GM19452 (cell line): ENCODE measurements around the gene C2.
"Not testable (repeated sequence)": the region's sequence is repeated elsewhere in the genome, so short reads cannot be mapped to it uniquely, and the experiment has no call there.

Experiments used
- ATAC-seq: cut with Tn5 transposase; IDR thresholded peaks from one replicate; pipeline ENCODE4 v1.9.1; 2021; ENCODE audit not compliant: unreplicated experiment

C2 gene

DNA sequence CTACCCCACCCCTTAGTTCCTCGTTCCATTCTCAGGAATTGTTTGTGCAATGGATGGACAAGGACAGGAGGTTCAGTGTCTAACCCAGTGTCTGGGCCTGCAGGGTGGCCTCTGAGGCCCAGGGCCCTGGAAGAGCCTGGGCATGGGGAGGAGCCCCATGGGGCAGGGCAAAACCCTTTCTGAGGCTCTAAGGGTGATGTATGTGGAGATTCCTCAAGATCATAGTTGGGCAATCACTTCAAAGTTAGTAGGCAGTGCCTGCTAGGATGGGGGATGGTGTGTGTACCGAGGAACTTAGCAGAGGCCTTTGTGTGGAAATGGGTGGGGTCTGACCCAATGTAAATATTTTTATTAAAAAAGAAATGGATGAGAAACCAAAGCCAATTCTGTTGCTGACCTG lies 6.7 kb upstream of the C2 start:
- ATAC-seq, result no peak

DNA sequence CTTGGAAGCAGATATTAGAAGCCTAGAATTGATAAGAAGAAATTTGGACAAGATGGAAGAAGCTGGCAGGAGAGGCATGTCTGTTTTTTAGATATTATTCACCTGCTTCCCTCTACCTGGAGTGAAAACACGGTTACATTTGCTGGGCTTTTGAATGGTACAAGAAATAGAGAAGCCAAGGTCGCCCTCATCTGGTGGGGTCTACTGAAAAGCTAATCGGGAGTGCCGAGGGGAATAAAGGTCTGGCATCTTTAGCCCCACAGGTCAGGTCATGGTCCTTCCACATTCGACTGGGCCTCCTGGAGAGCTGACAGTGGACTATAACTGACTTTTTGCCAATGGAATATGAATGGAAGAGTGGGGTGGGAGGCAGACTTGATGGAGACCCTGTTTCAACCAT lies 4.6 kb upstream of the C2 start:
- ATAC-seq, result no peak

DNA sequence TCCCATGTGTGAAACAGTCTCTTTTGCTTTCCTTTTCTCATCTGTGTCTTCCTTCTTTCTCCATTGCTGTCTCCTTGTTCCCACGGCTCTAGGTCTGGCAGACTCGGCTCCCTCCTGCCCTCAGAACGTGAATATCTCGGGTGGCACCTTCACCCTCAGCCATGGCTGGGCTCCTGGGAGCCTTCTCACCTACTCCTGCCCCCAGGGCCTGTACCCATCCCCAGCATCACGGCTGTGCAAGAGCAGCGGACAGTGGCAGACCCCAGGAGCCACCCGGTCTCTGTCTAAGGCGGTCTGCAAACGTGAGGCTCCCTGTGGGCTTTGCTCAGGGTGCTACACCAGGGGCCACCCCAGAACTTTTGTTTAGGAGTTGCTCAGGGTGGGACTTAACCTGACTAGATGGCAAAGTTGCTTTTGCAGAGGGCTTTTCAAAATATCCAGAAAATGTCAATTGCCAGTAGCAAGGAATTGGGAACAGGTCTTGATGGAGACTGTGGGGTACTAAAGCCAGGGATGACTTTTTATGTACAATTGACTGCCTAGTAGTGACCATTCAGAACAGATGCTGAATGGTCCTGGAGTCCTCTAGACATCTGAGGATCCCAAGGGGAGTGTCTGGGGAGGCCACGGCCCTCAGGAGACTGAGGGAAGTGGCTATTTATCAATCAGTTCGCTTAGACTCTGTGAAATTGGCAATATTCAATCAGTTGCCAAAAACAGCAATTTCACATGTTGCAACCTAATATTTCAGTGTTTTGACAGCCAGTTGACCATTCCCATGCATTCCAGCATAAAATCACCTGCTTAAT lies 550 bp downstream of the C2 start:
- no peak for ATAC-seq

DNA sequence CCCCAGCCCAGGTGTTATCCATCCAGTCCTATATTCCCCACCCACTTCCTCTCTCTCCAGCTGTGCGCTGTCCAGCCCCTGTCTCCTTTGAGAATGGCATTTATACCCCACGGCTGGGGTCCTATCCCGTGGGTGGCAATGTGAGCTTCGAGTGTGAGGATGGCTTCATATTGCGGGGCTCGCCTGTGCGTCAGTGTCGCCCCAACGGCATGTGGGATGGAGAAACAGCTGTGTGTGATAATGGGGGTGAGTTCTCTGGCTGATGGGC lies 1.1 kb downstream of the C2 start:
- ATAC-seq, result no peak

DNA sequence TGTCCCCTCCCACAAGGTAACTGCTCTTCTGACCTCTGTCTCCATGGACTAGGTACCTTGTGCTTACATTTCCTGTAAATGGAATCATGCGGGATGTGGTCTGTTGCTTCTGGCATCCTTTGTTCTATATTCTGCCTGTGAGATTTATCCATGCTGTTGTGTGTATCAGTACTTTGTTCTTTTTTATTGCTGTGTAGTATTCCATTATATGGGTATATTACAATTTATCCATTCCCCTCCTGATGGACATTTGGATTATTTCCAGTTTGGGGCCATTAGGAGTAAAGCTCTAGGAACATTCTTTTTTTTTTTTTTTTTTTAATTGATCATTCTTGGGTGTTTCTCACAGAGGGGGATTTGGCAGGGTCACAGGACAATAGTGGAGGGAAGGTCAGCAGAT lies 3.4 kb downstream of the C2 start:
- ATAC-seq, result no peak

DNA sequence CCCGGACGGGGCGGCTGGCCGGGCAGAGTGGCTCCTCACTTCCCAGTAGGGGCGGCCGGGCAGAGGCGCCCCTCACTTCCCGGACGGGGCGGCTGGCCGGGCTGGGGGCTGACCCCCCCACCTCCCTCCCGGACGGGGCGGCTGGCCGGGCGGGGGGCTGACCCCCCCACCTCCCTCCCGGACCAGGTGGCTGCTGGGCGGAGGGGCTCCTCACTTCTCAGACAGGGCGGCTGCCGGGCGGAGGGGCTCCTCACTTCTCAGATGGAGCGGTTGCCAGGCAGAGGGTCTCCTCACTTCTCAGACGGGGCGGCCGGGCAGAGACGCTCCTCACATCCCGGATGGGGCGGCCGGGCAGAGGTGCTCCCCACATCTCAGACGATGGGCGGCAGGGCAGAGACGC lies 4.6 kb downstream of the C2 start:
- not testable (repeated sequence) for ATAC-seq

DNA sequence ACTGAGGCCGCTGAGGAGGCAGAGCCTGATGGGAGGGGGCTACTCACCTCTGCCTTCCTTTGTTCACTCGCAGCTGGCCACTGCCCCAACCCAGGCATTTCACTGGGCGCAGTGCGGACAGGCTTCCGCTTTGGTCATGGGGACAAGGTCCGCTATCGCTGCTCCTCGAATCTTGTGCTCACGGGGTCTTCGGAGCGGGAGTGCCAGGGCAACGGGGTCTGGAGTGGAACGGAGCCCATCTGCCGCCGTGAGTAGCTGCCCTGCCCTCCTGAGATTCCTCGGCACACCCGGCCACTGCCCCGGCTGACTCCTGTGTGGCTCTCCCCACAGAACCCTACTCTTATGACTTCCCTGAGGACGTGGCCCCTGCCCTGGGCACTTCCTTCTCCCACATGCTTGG lies 6.0 kb downstream of the C2 start:
- no peak for ATAC-seq

DNA sequence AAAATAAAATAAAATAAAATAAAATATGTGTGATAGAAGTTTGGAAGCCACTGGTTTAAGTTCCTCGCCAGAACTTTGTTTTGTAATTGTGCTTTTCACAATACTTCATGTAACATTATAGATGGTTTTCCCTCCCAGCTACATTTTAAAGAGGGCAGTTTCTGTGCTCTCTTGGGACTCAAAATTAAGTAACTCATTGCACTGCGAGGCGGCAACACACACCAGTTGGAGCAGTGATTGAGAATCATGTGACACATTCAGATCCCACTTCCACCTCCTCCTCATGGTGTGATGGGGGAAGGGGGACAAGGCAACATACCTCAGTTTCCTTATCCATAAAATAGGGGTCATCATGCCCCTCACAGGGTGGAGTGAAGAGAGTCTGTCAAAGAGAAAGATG lies 7.5 kb downstream of the C2 start:
- no peak for ATAC-seq

DNA sequence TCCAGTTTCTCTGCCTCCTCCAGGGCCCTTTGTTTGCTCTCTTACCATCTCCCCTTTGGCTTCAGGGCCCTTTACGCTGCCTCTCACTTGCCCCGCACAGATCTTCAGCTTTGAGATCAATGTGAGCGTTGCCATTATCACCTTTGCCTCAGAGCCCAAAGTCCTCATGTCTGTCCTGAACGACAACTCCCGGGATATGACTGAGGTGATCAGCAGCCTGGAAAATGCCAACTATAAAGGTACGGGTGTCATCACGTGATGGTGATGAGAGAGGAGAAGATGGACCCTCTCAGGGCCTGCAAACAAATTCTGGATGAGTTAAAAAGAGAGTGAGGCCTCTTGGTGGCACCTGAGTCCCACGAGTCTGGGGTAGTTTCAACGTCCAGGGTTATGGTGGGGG lies 8.3 kb downstream of the C2 start:
- no peak for ATAC-seq

DNA sequence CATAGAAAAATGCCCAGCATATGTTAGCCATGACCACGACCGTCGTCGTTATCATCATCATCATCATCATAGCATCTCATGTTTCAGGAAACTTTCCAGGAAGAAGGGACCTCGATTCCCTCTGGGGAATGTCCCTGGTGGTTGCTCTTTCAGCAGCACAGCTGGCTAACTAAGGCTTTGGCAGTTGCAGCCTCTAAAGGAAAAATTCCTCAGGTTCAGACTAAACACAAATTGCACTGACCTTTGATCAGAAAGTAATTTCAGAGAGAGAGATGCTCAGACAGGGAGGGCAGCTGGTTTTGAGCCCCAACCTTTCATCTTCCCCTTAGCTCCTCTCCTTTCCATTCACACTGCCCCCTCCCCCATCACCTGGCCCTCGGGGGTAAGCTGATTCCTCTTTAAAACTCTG lies 12.7 kb downstream of the C2 start:
- no peak for ATAC-seq

DNA sequence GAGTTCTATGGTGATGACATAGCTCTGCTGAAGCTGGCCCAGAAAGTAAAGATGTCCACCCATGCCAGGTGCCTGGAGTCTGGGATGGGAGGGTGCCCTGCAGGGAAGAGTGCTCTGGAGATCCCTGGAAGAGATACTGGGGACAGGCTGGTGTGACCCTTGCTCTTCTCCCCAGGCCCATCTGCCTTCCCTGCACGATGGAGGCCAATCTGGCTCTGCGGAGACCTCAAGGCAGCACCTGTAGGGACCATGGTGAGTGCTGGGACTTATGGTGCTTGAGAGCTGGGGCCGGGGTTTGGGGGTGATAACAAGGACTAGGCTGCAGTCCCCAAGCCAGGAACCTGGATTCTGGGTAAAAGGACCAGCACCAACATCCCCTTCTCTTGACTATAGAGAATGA lies 16.2 kb downstream of the C2 start:
- ATAC-seq, result no peak

DNA sequence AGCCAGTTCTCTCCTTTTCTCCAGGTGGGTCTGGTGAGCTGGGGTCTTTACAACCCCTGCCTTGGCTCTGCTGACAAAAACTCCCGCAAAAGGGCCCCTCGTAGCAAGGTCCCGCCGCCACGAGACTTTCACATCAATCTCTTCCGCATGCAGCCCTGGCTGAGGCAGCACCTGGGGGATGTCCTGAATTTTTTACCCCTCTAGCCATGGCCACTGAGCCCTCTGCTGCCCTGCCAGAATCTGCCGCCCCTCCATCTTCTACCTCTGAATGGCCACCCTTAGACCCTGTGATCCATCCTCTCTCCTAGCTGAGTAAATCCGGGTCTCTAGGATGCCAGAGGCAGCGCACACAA lies 17.6 kb downstream of the C2 start:
- ATAC-seq, result no peak

DNA sequence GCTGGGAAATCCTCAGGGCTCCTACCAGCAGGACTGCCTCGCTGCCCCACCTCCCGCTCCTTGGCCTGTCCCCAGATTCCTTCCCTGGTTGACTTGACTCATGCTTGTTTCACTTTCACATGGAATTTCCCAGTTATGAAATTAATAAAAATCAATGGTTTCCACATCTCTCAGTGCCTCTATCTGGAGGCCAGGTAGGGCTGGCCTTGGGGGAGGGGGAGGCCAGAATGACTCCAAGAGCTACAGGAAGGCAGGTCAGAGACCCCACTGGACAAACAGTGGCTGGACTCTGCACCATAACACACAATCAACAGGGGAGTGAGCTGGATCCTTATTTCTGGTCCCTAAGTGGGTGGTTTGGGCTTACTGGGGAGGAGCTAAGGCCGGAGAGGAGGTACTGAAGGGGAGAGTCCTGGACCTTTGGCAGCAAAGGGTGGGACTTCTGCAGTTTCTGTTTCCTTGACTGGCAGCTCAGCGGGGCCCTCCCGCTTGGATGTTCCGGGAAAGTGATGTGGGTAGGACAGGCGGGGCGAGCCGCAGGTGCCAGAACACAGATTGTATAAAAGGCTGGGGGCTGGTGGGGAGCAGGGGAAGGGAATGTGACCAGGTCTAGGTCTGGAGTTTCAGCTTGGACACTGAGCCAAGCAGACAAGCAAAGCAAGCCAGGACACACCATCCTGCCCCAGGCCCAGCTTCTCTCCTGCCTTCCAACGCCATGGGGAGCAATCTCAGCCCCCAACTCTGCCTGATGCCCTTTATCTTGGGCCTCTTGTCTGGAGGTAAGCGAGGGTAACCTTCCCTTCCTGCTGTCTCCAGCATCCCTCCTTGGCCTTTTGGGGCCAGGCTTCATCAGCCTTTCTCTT lies 18.2 kb downstream of the C2 start, which contains the start of gene CFB:
Gene CFB, plus strand, starts transcription at position 589 of the 863 bp plus-strand sequence. Its CDS starts 127 bp downstream, at position 716.
- ATAC-seq, result no peak

DNA sequence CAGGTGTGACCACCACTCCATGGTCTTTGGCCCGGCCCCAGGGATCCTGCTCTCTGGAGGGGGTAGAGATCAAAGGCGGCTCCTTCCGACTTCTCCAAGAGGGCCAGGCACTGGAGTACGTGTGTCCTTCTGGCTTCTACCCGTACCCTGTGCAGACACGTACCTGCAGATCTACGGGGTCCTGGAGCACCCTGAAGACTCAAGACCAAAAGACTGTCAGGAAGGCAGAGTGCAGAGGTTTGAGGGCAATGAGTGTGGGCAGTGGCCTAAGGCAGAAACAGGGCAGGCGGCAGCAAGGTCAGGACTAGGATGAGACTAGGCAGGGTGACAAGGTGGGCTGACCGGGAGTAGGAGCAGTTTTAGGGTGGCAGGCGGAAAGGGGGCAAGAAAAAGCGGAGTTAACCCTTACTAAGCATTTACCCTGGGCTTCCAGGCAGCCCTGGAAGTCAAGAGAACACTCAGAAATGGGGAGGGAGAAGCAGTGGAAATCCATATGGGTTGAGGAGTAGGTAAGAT lies 18.9 kb downstream of the C2 start:
- no peak for ATAC-seq

DNA sequence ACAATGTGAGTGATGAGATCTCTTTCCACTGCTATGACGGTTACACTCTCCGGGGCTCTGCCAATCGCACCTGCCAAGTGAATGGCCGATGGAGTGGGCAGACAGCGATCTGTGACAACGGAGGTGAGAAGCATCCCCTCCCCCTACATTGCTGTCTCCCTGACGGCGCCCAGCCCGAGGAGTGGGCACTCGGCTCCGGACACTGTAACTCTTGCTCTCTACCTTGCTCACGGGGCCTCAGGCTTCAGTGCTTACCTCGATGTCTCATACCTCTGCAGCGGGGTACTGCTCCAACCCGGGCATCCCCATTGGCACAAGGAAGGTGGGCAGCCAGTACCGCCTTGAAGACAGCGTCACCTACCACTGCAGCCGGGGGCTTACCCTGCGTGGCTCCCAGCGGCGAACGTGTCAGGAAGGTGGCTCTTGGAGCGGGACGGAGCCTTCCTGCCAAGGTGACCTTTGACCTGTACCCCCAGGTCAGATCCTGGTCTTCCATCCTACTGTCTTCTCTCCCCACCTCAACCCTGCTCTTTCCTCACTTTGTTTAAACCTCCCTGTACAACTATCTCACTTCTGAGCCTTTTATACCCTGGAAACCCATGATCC lies 19.7 kb downstream of the C2 start:
- no peak for ATAC-seq

DNA sequence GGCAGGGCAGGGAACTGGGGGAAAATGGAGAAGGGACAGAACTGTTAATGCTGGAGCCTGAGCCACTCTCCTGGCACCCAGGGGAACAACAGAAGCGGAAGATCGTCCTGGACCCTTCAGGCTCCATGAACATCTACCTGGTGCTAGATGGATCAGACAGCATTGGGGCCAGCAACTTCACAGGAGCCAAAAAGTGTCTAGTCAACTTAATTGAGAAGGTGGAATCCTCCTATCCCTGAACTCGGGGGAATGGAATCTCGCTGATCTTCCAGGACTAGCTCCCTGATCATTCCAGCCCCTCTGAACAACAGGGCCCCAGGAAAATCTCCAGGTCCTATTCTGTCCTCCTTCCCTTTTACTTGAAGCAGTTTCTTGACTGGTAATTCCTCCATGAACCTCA lies 20.3 kb downstream of the C2 start:
- ATAC-seq, result no peak

DNA sequence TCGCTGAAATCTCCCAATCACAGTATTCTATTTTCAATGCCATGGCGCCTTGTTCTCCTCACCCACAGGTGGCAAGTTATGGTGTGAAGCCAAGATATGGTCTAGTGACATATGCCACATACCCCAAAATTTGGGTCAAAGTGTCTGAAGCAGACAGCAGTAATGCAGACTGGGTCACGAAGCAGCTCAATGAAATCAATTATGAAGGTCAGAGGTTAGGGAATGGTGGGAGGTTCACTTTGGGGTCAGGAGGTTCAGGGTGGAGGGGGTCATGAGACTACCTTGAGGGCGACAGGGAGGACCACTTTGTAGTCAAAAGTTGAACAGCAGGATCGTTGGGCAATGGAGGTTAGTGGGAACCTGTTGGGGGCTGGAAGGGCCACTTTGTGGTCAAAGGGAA lies 20.8 kb downstream of the C2 start:
- no peak for ATAC-seq

DNA sequence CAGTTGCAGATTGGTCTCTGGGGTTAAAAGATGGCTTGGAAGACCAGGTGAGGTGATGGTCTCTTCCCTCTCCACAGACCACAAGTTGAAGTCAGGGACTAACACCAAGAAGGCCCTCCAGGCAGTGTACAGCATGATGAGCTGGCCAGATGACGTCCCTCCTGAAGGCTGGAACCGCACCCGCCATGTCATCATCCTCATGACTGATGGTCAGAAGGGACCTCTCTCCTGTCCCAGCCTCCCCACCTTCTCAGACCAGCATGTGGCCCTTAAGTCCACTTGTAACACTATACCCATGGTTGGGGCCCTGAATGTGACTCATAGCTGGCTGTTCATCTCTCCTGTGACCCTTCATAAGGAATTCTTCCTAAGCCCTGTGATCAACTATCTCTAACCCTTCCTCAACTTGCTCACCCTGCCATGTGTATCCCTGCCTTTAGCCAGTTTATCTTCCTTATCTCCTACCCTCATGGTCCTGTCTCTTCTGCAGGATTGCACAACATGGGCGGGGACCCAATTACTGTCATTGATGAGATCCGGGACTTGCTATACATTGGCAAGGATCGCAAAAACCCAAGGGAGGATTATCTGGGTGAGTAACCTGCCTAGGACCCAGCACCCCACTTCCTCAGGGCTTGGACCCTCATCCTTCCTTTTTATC lies 21.4 kb downstream of the C2 start:
- ATAC-seq, result no peak

DNA sequence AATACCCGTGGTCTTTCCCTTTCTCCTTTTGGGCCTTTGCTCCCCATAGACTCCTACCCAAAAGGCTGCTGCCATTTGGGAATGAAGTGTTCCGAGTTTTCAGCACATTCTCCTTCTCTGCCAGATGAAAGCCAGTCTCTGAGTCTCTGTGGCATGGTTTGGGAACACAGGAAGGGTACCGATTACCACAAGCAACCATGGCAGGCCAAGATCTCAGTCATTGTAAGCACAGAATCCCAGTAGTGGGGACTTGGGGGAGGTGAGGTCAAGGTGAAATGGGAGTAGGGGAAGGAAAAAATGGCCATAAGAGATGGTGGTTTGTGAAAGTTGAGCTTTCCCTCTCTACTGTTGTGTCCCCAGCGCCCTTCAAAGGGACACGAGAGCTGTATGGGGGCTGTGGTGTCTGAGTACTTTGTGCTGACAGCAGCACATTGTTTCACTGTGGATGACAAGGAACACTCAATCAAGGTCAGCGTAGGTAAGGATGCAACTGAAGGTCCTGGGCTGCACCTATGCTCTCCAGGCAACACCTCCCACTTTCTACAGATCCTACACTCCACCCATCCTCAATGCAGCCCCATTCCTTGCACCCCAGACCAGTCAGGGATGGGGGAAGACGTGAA lies 22.5 kb downstream of the C2 start:
- ATAC-seq, result no peak

DNA sequence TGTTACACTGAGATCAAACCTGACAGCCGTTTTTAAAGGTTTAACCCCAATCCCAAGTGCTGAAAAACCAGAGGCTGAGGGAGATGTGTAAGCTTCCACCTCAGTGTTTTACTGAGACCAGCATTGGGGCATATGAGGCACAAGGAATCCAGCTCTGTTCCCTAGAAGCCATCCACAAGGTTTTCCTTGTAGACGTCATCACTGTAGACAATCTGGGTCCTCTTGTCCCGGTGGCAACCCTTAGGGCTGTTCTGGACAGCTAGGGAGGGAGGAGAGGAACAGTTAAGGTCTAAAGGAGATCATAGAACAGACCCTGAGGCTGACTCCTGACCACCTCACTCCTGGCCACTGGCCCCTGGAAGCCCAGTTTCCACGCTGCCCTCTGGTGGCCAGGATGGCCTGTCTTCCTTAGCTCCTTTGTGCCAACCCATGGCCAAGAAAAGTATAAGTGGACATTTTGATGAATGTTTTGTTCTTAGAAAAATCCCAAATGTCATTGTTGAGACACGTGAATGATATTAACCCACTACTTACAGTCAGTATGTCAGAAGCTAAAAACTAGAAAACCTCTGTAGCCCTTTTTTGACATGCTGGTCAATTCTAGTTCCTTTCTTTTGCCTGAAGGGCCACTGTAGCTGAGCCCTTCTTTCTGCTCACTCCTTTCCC lies 24.8 kb downstream of the C2 start:
- no peak for ATAC-seq

DNA sequence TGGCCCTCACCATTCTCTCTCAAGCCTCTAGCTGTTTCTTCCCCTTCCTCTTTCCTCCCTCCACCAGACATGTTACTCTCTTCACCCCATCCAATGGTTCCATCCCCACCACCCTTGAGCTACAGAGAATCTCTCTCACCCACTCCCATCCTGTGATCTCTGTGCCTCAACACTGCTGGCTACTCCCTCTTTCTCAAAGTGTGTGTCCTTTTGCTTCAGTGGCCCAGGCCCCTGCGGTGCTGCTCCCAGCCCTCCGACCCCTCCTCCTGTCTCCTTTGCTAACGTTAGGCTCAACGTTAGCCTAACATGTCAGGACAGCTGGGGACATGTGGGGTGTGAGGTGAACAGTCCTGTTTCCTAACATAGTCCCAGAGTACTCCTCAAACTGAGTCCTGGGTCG lies 25.4 kb downstream of the C2 start:
- no peak for ATAC-seq
